Stimulated activated CD8-positive, alpha-beta memory T cell treated with anti-CD3 and anti-CD28 coated beads, Interleukin-4, amount 100 ng/mL, for 24 hours (primary cell): ENCODE data around the gene MTOR.
A peak's percentile ranks its signal among the peaks of the same experiment; 100 is the strongest.
"Not testable (repeated sequence)": the region's sequence is repeated elsewhere in the genome, so short reads cannot be mapped to it uniquely, and the experiment has no call there.

Experiments
- DNase-seq: peaks from one replicate; pipeline ENCODE4 v3.0.0-alpha.2; 2020; ENCODE audit warnings: low read depth

Gene MTOR

GRCh38 chr1:11280719-11281376 is 18.5 kb upstream of the MTOR start:
- DNase-seq, result no peak

DNA sequence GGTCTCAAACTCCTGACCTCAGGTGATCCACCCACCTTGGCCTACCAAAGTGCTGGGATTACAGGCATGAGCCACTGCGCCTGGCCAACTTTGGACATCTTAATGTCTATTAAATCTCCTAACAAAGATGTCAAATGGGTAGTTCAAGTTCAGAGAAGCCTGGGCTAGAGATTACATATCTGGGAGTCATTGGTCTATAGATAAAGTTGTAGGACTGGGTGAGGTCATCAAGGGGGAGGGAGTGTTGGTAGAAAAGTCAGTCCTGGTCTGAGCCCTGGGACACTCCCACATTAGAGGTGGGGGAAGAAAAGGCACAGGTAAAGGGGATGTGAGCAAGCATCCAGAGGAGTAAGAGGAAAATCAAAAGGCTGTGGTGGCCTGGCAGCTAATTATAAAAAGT is 17.3 kb upstream of the MTOR start:
- no peak for DNase-seq

DNA sequence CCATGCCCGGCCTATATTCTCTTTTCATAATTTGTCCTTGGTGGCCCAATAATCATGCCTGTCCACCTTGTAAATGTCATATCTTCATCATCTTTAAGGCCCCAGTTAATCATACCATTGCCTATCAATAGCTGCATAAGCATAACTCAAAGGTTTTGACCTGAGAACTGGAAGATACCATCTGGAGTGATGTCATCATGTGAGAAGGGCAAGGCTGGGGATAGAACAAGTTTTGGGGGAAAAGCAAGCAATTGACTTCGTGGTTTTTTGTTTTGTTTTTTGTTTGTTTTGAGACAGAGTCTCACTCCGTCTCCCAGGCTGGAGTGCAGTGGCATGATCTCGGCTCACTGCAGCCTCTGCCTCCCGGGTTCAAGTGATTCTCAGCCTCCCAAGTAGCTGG is 16.8 kb upstream of the MTOR start:
- no peak for DNase-seq

DNA sequence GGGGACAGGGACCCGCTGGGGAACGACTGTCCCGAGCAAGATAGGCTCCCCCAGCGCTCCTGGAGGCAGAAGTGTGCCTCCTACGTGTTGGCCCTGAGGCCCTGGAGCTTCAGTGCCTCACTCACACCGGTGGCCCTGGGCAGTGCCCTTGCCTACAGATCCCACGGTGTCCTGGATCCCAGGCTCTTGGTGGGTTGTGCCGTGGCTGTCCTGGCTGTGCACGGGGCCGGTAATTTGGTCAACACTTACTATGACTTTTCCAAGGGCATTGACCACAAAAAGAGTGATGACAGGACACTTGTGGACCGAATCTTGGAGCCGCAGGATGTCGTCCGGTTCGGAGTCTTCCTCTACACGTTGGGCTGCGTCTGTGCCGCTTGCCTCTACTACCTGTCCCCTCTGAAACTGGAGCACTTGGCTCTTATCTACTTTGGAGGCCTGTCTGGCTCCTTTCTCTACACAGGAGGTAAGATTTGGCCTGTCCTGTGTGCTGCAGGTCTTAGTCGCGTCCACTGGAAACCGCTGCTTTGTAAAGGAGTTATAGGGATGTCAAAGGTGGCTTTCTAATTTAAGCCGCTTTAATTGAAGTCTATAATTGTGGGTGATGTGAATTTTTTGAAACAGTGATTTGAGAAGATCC is 11.4 kb upstream of the MTOR start:
- DNase-seq, result no peak

DNA sequence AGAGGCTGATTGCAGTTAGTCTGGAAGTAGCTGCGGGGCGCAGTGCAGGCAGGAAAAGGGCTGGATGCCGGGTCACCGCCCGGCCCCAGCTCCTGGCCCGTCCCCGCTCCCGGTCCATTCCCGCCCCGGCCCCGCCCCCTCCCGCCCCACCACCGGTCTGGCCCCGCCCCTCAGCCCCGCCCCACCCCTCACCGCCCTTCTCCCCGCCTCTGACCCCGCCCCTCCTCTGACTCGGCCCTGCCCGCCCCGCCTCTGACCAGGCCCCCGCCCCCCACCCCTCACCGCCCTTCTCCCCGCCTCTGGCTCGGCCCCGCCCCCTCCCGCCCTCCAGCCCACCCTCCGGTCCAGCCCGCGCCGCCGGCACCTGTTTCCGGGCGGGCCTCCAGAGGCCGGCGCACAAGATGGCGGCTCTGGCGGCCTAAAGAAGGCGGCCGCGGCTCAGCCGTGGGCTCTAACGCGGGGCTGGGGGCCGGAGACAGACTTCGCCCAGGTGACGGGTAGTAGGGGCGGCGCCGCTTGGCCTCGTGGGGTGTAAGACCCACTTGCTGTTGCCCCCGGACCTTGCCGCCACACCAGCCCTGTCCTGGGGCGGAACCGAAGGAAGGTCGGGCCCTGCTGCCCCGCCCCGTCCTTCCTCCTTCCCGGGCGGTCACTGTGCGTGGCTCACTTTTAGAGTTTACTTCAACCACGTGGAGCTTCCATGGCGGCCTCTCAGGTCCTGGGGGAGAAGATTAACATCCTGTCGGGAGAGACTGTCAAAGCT is 10.7 kb upstream of the MTOR start, which contains the start of gene UBIAD1:
Gene UBIAD1 (plus strand): TSS at position 367 of the 763 bp plus-strand sequence. CDS start 334 bp downstream, at position 701.
- DNase-seq, result peak; percentile 72

- DNase-seq, result no peak
Observed at GRCh38 chr1:11272544-11272831, 10.1 kb upstream of the MTOR start.

GRCh38 chr1:11267350-11268337 is 5.3 kb upstream of the MTOR start:
- not testable (repeated sequence) for DNase-seq

- no peak for DNase-seq
Observed at GRCh38 chr1:11266268-11267074, 4.1 kb upstream of the MTOR start.

- DNase-seq, result no peak
Observed at GRCh38 chr1:11256299-11256698, 6.1 kb downstream of the MTOR start.

DNA sequence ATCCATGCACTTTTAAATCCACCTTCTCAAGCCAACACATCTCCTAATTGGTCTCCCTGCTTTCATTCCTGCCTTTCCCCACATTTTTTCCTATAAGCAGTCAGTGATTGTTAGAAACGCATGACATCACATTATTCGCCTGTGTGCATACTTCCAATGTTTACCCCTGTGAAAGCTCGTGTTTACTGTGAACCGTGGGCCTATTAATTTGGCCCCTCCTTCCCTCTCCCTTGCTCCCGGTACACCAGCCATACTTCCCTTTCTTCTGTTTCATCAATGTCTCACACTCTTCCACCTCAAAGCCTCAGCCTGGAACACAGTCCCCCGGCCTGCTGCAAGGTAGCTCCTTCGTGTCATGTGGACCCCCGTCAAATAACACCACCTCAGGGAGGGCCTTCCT is 9.1 kb downstream of the MTOR start:
- no peak for DNase-seq

DNA sequence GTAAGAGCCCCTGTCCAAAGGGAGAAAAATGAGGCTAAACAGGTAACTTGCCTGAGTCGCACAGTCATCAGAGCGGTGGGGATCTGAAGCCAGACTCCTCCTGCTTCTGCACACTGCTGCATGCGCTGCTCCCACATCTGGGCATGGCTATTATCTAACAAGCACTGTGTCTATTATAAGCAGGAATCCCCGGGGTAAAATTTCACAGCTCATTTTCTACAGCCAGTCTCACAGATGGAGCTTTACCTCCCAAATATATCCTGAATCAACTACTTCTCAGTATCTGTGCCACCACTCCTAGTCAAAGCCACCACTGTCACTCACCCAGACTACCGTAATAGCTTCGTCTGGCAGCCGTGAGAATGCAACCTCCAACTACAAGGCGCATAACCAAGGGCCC is 9.8 kb downstream of the MTOR start:
- DNase-seq, result no peak

DNA sequence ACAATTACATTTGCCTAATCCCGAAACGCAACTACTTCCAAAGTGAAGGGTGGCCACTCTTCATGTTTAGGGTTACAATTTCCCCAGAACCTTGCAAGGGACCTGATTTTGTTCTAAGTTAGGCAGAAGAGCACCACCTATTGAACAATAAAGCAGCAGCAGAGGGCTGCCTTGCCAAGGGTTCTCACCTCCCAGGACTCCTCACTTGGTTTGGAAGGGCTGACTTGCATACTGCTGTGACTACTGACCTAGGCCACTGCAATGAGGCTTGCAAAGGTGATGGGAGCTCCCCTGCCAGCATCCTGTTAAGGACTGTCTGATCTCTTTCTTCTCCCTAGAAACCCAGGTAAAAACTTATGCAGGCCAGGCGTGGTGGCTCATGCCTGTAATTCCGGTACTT is 14.2 kb downstream of the MTOR start:
- DNase-seq, result no peak

- DNase-seq, result no peak
Observed at GRCh38 chr1:11245904-11246719, 16.2 kb downstream of the MTOR start.

DNA sequence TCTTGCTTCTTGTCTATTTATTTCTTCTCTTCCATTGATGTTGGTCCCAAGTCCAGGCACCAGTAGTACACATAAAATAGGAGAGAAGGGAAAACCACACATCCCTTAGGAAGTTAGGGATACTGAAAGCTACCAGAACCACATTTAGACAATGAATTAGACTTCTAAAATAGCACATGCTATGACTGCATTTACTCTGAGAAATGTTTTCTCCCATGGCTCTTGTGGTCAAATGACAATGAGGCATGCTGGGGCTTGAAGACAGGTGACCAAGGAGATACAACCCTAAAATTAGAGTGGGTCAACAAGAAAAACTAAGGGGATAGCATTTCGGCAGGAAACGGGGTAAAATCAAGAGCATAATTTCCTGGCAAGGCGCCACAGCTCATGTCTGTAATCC is 17.1 kb downstream of the MTOR start:
- DNase-seq, result no peak

DNA sequence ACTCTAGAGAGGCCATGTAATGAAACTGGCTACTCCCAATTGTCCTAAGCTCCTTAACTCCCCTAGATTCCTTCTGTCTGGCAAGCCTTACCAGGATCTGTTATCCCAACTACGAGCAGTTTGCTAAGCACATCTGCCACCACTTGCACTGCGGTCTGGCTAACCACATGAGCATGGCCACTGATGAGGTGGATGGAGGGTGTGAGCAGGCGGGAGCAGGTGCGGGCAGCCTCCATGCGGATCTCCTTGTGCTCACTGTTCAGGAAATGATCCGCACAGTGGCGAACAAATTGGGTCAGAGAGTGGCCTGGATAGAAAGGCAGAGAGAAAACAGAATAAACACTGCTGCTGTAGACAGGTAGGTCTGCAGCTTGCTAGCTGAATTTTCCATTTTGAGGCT is 24.0 kb downstream of the MTOR start:
- DNase-seq, result no peak

DNA sequence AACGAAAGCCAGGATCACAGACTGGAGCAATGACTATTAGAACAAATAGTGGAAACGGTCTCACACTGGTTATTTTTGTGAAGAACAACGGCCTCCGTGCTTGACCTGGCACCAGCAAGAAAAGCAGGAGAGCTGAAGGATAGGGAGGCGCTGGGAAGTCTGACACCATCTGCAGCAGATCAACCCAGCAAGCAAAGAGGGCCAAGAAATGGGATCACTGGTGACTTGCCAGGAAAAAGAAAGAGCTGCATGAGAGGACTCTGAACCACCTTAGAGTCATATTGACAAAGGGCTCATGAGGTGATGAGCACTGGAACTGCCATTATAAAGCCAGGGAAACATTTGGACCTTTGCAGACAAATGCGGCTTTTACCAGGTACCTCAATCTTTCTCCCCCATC is 25.0 kb downstream of the MTOR start:
- no peak for DNase-seq

- no peak for DNase-seq
Observed at GRCh38 chr1:11233208-11233607, 29.1 kb downstream of the MTOR start.

DNA sequence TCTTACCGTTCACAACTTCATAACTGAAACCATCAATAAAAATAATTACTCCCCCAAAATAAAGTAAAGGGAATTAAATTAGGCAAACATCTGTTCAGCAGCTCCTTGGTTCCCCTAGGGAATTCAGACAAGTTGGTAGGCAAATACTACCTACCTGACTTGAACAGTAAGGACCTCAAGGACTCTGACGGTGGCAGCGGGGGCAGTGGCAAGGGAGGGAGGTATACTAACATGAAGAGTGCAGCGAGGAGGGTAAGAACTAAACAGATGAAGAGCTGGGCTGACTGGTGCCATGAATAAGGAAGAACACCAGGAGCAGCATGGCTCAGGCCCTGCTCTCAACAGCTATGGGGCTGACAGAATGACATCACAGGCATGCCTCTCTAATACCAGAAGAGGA is 33.1 kb downstream of the MTOR start:
- no peak for DNase-seq

GRCh38 chr1:11227106-11228077 is 35.0 kb downstream of the MTOR start:
- DNase-seq, result no peak
